Germinal center (tissue), 1 donor: ENCODE results near the gene AP5B1.

Experiments
- DNase-seq: peaks from one replicate; pipeline ENCODE4 v3.0.0; 2012; ENCODE audit warnings: mixed read lengths, low spot score

Gene AP5B1

GRCh38 chr11:65801153-65801987 is 20.6 kb upstream of the AP5B1 start:
- DNase-seq: no peak

GRCh38 chr11:65798882-65799281 is 18.1 kb upstream of the AP5B1 start:
- no peak for DNase-seq

DNA sequence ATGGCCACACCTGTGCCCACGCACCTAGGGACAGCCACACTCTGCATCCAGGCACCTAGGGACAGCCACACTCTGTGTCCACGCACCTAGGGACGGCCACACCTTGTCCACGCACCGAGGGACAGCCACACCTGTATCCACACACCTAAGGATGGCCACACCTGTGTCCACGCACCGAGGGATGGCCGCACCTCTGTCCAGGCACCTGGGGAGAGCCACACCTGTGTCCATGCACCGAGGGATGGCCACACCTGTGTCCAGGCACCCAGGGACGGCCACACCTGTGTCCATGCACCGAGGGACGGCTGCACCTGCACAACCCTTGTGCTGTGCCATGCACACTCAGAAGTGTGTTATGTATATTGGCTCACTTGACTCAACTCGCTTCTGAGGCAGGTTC is 16.9 kb upstream of the AP5B1 start:
- no peak for DNase-seq

GRCh38 chr11:65796726-65797601 is 16.2 kb upstream of the AP5B1 start:
- no peak for DNase-seq

DNA sequence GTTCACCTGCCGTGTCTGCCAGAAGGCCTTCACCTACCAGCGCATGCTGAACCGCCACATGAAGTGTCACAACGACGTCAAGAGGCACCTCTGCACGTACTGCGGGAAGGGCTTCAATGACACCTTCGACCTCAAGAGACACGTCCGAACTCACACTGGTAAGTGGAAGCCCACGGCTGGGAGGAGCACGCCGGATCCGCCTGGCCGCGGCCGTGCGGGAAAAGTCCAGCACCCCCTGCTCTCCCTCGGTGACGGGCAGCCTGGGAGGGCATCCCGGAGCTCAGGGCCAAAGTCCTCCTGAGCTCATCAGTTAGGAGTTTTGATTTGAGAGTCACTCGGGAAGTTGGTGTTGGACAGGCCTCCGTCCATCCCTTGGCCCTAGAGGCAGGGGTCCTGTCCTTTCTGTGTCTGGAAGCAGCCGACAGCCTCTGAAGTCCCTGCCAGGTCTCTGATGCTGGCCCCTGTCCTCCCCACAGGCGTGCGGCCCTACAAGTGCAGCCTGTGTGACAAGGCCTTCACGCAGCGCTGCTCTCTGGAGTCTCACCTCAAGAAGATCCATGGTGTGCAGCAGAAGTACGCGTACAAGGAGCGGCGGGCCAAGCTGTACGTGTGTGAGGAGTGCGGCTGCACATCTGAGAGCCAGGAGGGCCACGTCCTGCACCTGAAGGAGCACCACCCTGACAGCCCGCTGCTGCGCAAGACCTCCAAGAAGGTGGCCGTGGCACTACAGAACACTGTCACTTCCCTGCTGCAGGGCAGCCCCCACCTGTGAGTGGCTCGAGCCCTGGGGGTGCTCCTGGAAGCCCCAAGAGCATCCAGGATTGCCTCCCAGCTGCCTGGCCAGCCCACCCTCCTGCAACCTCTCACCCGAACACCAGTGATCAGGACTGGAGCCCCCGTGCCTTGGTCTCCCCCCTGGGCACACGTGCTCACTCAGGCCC is 14.1 kb upstream of the AP5B1 start:
- DNase-seq: no peak

DNA sequence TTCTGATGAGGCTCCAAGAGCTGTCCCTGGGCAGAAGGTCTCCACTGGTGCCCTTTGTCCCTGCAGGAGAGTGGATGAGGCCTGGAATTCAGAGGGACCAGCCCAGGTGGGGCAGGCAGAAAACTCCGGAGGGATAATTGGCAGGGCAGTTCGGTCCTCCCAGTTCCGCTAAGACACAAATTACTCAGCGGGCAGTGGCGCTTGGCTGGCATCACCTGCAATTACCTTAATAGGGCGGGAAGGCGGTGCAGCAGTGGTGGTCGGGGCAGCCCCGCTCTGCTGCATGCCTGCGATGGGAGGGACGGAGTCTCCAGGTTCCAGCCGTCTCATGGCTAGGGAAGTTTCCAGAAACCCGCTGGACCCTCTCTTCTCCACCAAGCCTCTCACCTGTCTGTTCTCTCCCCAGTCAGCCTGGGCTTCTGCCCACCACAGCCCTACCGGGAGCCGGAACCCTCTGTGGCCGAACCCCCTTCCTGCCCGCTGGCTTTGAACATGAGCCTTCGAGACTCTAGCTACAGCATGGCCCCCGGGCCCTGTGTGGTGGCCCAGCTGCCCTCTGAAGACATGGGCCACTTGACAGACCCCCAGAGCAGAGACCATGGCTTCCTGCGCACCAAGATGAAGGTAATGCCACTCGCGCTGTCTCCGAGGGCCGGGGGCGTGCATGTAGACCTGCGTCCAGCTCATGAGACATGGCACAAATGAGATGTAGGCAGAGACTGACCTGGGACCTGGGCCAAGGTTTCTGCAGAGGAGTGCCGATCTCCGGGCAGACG is 13.0 kb upstream of the AP5B1 start:
- no peak for DNase-seq

DNA sequence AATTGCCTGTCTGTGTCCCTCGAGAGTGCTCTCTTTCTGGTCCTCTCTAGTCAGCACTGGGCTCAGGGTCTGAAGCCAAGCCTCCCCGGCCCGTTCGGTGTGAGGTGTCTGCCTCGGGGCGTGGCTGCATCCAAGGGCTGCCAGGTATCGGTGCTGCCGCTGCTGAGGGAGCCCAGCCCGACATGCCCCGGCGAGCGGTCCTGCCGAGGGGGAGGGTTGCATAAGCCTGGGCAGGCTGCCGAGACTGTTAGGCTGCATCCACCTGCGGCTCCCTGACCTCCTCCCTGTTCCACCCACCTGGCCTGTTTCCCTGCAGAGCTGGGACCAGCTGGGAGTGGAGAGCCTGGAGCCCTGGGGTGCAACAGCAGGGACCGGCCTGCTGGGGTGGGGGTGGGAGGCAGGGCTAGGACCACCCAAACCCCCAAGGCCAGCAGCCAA is 12.4 kb upstream of the AP5B1 start:
- DNase-seq: no peak

DNA sequence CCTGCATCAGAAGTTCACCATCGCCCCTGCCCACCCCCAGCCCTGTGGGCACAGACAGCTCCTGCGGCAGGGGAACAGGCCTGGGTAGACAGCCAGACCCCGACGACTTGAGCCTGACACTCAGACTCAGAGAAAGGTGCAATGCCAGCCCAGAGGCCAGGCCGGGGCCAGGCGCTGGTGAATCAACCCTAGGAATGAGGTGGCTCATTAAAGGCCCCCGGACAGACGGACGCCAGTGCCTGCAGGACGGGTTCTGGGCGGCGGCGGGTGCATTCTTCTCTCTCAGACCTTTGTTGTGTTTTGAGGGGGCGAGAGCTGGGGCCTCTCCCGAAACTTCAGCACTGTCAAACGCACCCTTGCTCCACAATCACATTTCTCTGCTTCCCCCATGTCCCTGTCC is 11.7 kb upstream of the AP5B1 start:
- DNase-seq: no peak

GRCh38 chr11:65791719-65792213 is 11.0 kb upstream of the AP5B1 start:
- peak; percentile 47 for DNase-seq

DNA sequence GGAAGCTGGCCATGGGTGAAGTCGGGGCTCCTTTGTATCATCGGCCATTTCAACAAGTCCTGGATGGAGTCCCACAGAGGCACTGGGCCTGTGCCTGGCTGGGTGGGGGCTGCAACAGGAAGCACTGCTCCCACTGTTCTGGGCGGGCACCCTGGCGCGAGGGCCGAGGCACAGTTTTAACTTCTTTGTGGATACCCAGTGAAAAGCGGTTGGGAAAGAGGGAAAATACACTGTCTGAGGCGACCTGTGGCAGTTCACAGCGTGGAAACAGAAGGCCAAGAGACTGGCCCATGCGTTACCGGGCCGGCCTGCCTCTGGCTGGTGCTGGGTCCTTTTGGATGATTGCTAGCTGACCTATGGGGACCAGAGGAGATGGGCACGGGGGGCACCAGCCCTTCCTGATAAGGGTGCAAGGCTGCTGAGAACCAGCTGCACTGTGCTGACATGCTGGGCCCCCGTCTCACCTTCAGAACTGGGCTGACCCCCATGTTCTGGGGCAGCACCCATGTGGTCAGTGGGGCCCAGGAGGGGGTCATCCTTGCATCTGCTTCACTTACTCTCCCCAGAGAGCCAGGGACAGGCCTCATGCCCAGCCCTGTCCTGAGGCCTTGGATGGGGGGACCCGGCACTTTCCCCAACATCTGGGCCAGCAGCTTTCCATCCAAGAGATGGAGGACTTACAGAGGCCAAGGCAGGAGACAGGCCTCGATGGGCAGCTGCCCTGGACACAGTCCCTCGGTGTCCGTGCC is 10.3 kb upstream of the AP5B1 start:
- no peak for DNase-seq

- no peak for DNase-seq
Measured at GRCh38 chr11:65790104-65790901, 9.5 kb upstream of the AP5B1 start.

DNA sequence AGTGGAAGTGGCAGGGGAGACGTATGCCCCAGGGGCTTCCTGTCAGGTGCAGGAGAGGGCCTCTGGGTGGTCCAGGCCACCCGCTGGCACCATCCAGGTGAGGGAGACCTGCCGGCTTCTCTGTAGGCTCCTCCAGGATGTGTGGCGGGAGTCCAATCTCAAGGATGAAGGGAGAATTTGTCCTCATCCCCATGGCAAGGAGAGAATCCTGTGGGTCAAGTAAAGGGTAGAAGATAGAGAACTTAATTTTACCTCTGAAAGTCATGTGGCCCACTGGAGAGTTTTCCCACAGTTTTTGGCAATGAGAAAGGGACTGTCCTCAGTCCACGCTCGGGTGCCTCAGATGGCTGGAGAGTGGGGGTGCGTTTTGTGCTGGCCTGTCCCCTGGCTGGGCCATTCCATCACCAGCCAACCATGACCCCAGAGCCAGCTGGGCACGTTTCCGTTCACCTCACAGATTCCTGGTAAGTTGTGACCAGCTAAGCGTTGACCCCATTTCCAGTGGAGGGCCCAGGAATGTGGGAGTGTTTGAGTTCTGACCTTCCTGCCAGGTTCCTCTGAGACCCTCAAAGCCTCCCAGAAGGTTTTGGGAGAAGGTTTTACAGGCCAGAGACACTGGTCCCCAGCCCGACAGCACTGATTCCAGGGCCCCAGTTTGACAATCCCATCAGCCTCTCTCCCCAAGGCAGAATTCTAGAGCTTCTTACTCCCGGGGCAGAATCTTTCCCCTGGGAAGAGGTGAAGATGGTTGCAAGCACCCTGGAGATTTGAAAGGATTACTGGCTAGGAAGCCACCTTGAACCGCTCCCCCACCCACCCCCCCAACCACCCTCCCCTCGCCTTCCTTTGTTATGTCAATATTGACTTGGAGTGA is 8.7 kb upstream of the AP5B1 start:
- DNase-seq: no peak

DNA sequence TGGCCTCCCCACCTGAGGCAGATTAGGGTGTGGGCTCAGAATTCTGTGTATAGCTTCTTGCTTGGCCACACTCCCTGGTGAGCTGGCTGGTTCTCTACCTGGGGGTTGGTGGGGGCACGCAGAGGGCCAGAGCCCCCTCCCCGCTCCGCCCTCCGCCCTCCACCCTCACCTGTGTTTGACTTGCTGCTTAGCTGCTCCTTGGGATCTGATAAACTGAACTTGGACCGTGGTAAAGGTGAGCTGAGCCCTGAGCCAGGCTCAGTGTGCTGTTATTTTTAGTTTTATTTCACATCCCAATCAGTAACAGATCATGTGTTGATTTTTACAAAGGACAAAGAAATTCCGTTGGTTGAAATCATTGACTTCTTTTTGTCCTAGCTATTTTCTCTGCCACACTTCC is 8.0 kb upstream of the AP5B1 start:
- DNase-seq: no peak

DNA sequence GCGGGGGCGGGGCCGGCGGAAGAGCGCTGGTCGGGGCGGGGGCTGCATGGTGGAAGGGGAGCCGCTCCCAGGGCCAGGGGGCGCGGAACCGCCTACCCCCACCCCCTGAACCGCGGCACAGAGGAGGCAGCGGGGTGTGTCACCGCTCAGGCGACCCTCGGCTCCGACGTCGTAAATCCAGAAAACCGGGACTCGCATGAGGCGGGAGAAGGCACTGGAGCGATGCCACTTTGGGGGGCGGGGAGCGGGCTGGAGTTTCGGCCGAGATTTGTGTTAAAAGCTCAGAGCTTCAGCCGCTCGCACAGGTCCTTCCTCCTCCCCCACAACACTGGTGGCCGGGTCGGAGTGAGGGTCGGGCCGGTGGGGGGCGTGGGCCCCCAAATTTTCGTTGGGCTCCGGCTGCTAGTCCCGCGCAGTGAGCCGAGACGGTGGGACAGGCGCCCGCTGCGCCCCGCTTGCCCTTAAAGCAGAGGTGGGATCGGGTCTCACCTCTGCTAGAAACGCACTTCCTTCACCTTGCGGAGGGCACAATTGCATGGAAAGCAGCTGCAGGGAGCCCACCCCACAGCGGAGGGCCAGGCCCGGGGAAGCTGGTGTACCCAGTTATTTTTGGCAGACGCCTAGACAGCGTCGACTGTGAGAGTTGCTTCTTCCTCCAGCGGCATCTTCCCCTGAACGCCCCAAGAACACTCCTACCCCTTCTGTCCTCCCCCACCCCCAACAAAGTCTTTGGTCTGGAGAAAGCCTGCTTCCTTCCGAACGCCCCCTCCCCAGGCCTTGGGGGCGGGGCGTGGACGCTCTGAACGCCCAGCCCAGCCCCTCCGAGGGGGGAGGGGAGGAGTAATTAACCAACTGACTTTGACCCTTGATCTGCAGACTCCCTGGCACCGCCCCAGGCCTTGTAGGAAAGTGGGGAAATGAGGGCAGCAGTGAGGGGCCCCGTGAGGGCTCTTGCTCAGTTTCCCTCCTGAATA is 7.2 kb upstream of the AP5B1 start:
- DNase-seq: peak; percentile 43

DNA sequence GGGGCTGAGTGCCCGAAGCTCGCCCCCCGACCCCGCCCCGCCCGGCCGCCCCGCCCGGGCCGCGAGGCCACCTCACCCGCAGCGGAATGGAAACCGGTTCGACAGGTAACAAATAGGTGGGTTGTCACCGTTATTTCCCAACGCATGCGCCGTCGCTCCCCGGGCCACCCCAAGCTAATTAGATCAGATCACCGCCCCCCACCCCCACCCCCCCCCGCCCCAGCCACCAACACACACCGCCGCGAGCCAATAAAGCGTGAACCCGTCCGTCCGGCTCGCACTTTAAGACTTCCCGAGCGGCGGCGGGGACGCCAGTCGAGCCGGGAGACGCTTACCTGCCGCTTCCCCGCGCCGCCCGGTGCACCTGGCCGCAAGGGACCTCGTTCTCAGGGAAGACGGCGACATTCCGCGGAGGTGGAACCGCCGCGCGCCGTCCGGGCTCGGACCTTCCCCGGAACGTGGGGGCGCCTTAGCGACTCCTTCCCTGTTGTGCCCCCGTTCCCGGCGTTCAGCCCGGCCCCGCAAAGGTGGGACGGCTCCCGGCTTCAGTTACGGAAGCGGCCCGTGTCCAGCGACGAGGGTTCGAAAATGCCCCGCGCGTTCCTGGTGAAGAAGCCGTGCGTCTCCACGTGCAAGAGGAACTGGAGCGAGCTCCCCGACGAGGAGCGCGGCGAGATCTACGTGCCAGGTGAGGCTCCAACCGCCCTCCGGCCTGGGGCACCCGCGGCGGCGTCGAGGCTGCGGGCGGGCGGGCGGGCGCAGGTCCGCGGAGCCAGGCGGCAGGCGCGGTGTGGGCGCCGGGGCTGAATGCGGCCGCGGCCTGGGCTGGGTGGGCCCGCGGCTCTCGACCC is 6.2 kb upstream of the AP5B1 start, which contains the start of gene OVOL1:
Gene OVOL1, plus strand, starts transcription at position 278 of the 851 bp plus-strand sequence. Its CDS starts 311 bp downstream, at position 589.
- DNase-seq: peak; percentile 53
